Nephron (organoid): ENCODE measurements around the gene MAP9.

ENCODE experiments used
- H3K27ac Mint-ChIP-seq, 3 experiments: 2 replicates each; pipeline ENCODE4 v1.8.0; 2020; ENCODE audit warnings: mixed read lengths in 3 of 3, mild to moderate bottlenecking in 2 of 3, moderate library complexity in 1 of 3
- H3K27me3 Mint-ChIP-seq: 2 replicates; pipeline ENCODE4 v1.8.0; 2021; ENCODE audit warnings: low read depth, mild to moderate bottlenecking, moderate library complexity, mixed read lengths
- H3K36me3 Mint-ChIP-seq: 2 replicates; pipeline ENCODE4 v1.8.0; 2020; ENCODE audit warnings: low read depth, mixed read lengths
- H3K4me1 Mint-ChIP-seq: 2 replicates; pipeline ENCODE4 v1.8.0; 2020; ENCODE audit warnings: mixed read lengths
- H3K4me3 Mint-ChIP-seq, 3 experiments: 2 replicates each; pipeline ENCODE4 v1.8.0; 2020; ENCODE audit warnings: mild to moderate bottlenecking in 3 of 3, mixed read lengths in 3 of 3, moderate library complexity in 2 of 3
- H3K9me3 Mint-ChIP-seq: 2 replicates; pipeline ENCODE4 v1.8.0; 2020; ENCODE audit warnings: mixed read lengths
- TF ChIP-seq, protein P1 (sequence below), 3 experiments: fragments of 200-600 bp; sonication (generic); IDR thresholded peaks; one replicate each; pipeline ENCODE4 v1.5.0; 2021; ENCODE audit warnings: antibody characterized with exemption in 3 of 3; ENCODE audit not compliant: unreplicated experiment in 3 of 3

MAP9 gene

DNA sequence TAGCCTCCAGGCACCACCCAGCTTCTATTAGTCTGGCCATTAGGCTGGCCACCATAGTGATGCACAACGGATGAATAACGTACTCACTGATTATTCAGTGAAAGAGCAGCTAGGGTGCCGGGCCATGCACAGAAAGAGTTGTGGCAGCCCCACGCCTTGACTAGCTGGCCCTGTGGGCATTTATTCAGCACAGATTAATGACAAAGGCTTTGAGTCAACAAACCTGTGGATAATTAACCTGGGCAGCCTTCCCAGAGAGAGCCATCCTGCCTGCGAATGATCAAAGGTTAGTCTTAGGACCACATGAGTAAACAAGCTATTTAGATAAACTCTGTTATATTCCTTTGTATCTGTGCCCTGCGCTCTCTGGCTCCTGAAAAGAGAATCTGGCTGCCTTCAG lies 37.2 kb downstream of the MAP9 start:
- peaks cover 10% of the 10 kb centered on the region for H3K36me3 Mint-ChIP-seq
- no peaks in the 10 kb centered on the region for H3K4me1 Mint-ChIP-seq
- H3K9me3 Mint-ChIP-seq = peaks cover 10% of the 10 kb centered on the region
- TF ChIP-seq, protein P1, sequence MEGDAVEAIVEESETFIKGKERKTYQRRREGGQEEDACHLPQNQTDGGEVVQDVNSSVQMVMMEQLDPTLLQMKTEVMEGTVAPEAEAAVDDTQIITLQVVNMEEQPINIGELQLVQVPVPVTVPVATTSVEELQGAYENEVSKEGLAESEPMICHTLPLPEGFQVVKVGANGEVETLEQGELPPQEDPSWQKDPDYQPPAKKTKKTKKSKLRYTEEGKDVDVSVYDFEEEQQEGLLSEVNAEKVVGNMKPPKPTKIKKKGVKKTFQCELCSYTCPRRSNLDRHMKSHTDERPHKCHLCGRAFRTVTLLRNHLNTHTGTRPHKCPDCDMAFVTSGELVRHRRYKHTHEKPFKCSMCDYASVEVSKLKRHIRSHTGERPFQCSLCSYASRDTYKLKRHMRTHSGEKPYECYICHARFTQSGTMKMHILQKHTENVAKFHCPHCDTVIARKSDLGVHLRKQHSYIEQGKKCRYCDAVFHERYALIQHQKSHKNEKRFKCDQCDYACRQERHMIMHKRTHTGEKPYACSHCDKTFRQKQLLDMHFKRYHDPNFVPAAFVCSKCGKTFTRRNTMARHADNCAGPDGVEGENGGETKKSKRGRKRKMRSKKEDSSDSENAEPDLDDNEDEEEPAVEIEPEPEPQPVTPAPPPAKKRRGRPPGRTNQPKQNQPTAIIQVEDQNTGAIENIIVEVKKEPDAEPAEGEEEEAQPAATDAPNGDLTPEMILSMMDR (IDR thresholded peaks at IDR 0.05; ENCODE audit: unreplicated experiment in 3 of 3) = no peak
- H3K4me3 Mint-ChIP-seq = no peak overlapping the region
- H3K27me3 Mint-ChIP-seq = no peaks in the 10 kb centered on the region
- H3K27ac Mint-ChIP-seq = no peak overlapping the region

DNA sequence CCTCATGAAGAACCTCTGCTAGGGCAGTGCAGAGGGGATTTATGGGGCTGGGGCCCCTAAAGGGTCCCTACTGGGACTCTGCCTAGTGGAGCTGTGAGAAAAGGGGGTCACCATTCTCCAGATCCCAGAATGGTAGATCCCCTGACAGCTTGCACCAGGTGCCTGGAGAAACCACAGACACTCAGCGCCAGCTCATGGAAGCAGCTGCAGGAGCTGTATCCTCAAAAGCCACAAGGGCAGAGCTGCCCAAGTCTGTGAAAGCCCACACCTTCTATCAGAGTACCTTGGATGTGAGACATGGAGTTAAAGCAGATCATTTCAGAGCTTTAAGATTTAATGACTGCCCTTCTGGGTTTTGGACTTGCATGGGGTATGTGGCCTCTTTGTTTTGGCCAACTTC lies 38.6 kb downstream of the MAP9 start:
- no peak overlapping the region for H3K27ac Mint-ChIP-seq
- TF ChIP-seq, protein P1 (IDR thresholded peaks at IDR 0.05; ENCODE audit: unreplicated experiment in 3 of 3) = no peak
- peaks cover 6% of the 10 kb centered on the region for H3K36me3 Mint-ChIP-seq
- peaks cover 10% of the 10 kb centered on the region for H3K9me3 Mint-ChIP-seq
- no peak overlapping the region for H3K4me3 Mint-ChIP-seq
- no peaks in the 10 kb centered on the region for H3K4me1 Mint-ChIP-seq
- no peaks in the 10 kb centered on the region for H3K27me3 Mint-ChIP-seq

DNA sequence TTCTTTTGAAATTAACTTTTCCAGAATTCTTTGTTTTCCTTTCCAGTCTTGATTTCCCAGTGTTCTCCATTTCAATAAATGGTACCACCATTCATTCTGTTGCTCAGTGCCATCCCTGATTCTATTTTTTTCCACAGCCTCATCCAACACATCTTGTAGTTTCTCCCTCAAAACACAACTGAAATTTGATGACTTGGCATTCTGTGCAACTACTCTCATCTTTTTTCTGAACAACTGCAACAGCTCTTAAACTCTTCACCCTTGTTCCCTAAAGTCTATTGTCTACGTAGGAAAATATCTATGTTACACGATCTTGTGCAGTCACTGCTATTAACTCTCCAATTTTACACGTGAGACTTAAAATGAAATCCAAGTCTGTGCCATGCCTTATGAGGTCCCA lies 40.5 kb downstream of the MAP9 start:
- H3K36me3 Mint-ChIP-seq = no peaks in the 10 kb centered on the region
- TF ChIP-seq, protein P1 (IDR thresholded peaks at IDR 0.05; ENCODE audit: unreplicated experiment in 3 of 3) = no peak
- H3K27ac Mint-ChIP-seq = no peak overlapping the region
- H3K4me3 Mint-ChIP-seq = no peak overlapping the region
- H3K27me3 Mint-ChIP-seq = no peaks in the 10 kb centered on the region
- no peaks in the 10 kb centered on the region for H3K4me1 Mint-ChIP-seq
- H3K9me3 Mint-ChIP-seq = peaks cover 10% of the 10 kb centered on the region

DNA sequence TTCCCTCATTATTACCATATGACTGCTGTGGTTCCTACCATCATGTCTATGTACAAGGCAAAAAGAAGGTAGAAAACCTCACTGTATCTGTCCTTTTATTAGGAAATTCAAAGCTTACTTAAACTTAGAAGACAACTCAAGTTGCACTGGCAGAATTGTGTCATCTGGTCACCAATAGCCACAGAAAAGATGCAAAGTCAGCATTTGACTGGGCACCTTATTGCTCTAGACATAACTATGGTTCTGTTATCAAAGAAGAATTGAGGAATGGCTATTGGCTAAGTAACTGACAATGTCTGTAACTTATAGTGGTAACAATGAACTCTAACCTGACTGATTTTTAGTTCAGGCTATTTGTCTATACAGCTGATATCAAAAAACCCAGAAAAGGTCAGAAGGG lies 45.3 kb downstream of the MAP9 start:
- Mint-ChIP-seq H3K4me1 (no peaks in the 10 kb centered on the region), H3K27me3 (no peaks in the 10 kb centered on the region), H3K4me3 (no peak overlapping the region), H3K36me3 (no peaks in the 10 kb centered on the region), H3K27ac (no peak overlapping the region), H3K9me3 (peaks cover 2% of the 10 kb centered on the region)
- TF ChIP-seq, protein P1 (IDR thresholded peaks at IDR 0.05; ENCODE audit: unreplicated experiment in 3 of 3) = no peak

DNA sequence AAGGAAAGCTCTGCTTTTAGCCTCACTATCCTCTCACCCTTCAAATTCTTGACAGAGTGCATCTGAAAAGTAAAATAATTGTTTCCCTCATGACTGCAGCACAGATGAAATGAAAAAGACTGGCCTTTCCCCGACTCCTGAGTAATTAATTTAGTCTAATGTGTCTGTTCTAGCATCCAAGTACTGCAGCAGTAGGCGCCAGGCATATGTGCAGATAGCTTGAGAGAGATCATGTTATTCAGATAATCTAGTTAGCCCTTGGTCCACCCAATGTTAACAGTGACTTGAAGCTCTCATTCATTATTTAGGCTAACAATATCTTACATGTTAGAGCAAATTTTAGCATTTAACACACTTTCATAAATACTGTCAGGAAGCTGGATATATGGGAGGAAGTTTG lies 54.0 kb downstream of the MAP9 start:
- Mint-ChIP-seq H3K4me1 (no peaks in the 10 kb centered on the region), H3K36me3 (no peaks in the 10 kb centered on the region), H3K9me3 (no peaks in the 10 kb centered on the region), H3K4me3 (no peak overlapping the region), H3K27ac (no peak overlapping the region), H3K27me3 (no peaks in the 10 kb centered on the region)
- TF ChIP-seq, protein P1 (IDR thresholded peaks at IDR 0.05; ENCODE audit: unreplicated experiment in 3 of 3) = no peak

DNA sequence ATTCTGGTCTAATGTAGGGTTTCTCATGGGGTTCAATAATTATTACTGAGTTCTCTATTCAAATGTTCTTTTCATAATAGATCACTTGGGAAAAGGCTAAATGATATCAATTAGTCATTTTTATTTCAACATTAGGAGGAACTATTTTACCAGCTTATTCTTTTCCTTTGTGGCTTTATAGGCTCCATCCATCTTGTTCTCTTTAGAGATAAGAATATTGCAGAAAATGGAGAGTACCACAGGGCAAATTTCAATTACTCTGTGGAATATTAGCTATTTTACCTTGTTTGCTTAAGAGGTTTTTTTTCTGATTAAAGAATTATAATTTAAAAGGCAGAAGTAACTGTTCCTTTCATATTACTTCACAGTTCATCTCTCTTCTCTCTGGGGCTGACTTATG lies 55.8 kb downstream of the MAP9 start:
- H3K9me3 Mint-ChIP-seq = no peaks in the 10 kb centered on the region
- no peak overlapping the region for H3K4me3 Mint-ChIP-seq
- no peaks in the 10 kb centered on the region for H3K36me3 Mint-ChIP-seq
- no peaks in the 10 kb centered on the region for H3K27me3 Mint-ChIP-seq
- H3K27ac Mint-ChIP-seq = no peak overlapping the region
- TF ChIP-seq, protein P1 (IDR thresholded peaks at IDR 0.05; ENCODE audit: unreplicated experiment in 3 of 3) = no peak
- no peaks in the 10 kb centered on the region for H3K4me1 Mint-ChIP-seq
